ENCODE results near the gene GLYATL1B.
"Not testable (repeated sequence)": the region's sequence is repeated elsewhere in the genome, so short reads cannot be mapped to it uniquely, and the experiment has no call there.

Gene GLYATL1B, protein sequence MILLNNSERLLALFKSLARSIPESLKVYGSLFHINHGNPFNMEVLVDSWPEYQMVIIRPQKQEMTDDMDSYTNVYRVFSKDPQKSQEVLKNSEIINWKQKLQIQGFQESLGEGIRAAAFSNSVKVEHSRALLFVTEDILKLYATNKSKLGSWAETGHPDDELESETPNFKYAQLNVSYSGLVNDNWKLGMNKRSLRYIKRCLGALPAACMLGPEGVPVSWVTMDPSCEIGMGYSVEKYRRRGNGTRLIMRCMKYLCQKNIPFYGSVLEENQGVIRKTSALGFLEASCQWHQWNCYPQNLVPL

DNA sequence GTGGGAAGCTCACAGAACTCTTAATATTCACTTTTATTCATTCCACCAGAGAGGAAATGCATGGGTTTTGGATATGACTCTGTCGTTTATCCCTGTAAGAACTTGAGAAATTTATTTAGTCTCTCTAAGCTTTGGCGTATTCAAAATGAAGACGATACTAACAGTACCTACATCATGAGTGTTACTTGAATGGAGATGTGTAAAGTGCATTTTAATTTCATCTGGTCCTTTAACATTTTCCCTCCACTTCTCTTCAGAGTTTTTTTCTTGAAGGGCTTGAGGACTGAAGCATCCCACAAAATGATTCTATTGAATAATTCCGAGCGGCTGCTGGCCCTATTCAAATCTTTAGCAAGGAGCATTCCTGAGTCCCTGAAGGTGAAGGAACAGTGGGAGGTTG lies at the start of gene GLYATL1B:
Gene GLYATL1B (plus strand): TSS at position 301 of the 400 bp plus-strand sequence. CDS start 0 bp downstream, at position 301.
- not testable (repeated sequence) for DNase-seq

DNA sequence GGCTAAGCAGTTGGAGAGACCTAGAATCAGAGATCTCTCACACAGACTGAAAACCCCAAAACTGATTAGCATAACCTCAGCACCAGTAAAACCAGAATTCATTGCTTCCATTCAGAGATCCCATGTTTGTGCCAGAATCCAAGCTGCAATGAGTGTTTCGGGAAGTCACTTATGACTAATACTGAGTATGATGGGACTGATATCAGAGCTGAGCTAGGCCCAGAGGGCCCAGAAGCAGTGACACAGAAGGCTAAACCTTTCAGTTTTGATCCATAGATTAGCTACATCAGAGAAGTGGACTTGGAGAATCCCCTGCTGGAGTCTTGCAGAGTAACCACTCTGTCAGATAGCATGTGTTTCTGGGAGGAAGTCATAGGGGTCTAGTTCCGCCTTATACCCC lies 49.6 kb upstream of the GLYATL1B start:
- not testable (repeated sequence) for DNase-seq

DNA sequence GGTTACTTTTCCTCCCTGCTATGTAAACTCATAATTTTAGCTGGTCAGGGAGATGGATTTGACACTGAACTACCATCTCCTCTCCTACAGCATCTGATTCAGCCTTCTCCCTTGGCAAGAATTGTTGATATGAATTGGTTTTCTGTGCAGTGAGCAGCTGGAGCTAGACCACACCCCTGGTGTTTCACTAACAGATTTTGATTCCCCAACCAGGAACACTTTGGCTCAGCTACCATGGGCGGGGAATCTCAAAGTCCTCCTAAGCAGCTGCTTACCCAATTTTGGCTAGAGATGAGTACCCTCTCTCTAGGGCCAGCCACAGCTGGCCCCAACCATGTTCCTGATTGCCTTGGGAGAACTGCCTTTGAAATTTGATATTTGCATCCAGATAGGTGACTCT lies 48.7 kb upstream of the GLYATL1B start:
- DNase-seq: not testable (repeated sequence)

DNA sequence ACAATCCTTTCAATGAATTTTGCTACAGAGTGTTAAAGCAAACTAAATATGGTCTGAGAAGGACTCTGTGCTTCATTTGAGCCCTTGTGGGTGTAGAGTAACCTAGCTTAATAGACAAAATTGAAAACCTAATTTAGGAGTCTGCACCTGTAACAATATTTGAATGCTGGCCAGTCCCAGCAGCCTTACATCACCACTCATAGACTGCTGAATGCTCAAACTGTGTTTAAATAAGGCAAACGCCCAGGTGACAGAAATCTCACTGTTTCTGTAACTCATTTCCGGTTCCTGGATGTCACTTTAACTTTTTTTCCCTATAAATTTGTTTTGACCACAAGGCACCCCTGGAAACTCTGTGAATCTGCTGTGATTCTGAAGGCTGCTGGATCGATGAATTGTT lies 45.5 kb upstream of the GLYATL1B start:
- peak; percentile 20 for DNase-seq

DNA sequence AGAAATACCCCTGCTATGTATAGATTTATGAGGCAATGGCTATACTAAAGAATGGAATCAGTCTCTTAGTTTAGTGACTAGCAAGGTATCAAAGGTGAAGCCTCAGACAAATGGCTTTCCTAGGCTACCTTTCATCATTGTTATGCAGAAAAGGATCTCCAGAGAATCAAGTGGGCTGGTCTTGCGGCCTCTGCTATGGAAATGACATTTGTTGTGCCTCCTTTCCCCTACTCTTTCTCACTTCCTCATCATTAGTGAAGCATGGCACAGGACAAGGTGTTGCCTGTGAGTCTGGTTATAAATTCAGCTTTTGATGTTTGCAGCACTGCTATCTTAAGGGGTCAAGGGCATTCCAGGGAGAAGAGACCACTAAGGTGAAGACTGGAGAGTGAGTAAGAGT lies 34.7 kb upstream of the GLYATL1B start:
- DNase-seq: not testable (repeated sequence)

DNA sequence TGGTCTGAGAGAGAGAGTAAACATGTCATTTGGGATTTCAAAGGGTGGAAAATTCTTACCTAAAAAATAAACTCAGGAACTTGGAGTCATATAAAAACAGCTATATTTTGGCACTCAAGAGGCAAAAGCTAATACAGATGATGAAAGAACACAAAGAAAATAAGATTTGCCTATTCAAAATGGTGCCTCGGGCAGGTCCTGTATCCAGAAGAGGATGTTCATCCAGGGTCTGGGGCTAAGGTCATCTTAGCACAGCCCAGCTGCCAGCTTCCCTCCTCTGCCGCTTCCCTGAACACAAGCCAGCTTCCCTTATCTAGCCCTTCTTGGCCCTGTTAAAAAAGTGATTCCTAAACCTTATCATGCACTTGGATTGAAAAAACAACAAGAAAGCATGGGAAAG lies 33.8 kb upstream of the GLYATL1B start:
- DNase-seq: not testable (repeated sequence)

DNA sequence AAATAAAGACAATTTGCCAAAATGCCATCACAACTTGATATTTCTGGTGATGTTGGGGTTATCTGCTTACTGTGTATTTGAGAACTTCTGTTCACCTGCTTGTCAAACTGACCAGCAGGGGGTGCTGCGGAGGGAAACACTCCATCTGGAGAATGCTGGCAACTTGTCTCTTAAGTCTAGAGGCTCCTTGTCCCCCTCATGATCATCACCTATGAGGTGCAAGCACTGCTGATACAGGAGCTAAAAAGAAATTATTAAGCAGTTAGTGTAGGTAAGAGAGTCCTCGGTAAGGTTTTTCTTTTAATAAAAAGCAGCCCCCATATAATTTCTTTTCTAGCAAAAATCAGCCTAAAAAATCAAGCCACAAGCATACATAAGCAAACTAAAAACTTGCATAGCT lies 32.7 kb upstream of the GLYATL1B start:
- peak; percentile 3 for DNase-seq

DNA sequence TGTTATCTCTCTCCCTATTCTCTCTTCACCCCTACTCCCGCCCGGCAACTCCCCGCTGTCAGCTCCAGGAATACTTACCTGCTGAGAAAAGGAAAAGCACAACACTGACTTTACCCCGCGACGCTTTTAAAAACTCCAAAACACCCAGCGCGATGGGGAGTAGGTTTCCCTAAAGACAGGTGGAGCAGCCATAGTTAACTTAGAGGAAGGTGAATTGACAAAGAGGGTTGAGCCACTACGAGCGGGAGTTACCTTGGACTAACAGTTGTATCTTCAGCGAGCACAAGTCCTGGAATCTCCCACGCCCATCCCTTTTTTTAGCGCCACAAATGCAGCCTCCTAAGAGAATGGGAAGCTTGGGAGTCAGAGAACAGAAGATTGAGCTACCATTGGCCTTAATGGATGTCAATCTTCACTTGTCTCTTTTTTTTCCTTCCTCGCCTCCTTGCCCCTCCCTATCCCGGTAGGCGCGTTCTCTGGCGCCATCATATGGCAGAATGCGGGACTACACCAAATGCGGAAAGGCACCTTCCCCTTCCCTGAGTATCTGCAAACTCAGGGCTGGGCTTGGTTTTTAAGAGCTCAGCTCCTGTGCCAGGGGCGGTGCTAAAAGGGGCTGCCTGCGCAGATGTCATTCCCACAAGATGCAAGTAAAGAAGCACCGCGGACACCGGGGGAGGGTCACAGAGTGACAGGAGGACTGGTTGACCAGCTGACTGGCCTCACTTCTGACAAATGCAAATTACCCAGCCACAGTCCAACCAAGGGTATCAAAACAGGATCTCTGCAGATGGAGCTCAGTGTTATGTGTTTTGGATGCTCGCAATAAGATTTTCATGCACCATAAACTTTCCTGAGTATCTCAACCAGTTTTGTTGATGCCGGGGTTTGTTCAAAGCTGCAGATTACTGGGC lies 27.7 kb upstream of the GLYATL1B start:
- peak; percentile 88 for DNase-seq

DNA sequence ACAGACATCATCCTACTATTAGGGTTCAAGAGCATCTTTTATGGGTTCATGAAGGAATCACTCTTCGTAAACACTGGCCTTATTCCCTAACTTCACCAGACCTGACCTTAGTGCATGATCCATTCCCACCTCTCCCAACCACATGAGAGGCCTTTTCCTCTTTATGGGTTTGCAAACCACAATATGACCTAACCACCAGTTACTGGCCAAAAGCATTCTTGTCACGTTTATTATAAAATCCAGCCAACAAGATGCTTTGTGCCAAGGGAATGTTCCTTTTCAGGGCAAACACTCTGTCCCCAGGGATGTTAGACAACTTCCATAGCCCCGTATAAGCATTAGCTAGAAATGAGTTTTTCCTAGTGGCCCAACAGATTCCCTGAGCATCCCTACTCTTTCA lies 26.0 kb upstream of the GLYATL1B start:
- not testable (repeated sequence) for DNase-seq

DNA sequence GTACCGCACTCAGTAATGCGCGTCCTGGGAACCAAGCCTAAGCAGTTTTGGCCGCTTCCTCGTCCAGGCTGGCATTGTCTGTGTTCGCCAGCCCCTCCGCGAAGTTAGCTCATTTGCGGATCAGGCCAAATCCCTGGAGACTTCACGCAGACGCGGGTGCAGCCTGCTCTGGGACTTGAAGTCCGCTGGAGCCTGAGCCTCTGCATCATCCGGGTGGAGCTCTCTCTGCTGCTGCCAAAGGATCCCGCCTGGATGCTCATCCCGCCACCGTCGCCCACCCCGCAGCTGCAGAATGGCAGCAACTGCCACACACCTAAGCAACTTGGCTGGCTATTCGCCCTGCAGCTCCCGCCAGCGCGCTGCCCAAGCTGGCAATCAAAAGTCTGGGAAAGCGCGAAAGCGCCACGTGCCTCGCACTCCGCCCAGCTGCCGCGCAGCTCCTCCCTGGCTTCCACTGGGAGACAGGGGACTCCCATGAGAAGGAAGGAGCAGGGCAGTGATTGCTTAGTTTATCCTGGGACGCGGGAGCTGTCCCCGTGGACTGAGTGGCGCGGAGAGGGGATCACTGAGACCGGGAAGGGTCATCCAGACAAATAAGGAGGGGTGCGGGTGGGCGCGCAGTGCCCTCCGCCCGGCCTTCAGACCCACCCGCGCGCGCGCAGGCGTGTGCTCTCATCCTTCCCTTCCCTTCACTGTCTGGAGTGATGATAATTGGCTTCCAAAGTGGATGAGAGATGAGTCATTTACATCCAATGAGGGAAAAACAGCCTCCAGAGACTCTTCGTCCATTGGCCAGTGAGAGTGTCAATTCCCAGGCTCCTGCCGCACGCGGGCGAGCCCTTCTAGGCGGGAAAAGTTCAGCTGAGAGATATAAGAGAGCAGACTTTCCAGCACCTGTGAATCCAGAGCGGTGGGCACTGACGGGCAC lies 23.2 kb upstream of the GLYATL1B start:
- no peak for DNase-seq

DNA sequence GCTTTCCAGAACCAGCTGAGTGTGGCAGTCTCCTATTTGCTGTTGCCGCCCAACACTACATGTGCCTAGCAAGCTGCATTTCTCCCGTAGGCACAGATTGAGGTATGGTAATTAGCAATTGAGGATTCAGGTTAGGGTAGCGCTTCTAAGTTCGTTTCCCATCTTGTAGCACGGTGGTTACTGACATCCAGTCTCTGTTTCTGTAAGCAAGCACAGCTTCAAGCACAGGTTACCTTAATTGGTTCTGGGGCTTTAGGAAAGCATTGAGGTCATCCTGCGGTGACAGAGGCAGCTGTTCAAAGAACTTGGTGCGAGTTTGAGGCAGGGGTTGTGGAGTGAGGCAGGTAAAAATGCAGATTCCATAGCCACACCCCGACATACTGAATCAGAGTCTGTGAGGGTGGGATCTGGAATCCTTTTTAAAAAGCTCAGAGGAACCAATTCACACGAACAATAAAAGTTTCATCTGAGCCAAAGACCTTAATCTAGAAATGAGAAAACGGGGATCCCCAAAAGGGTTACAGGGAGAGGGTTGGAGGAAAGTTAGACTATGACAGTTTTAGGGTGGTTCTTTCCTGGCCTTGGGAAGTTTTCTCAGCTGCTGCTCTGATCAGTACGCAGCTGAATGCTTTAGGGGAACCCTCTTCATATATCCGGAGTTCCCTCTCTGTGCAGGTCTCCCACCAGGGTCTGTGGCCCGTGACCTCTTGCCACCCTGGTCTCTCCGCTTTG lies 21.9 kb upstream of the GLYATL1B start:
- DNase-seq: not testable (repeated sequence)

DNA sequence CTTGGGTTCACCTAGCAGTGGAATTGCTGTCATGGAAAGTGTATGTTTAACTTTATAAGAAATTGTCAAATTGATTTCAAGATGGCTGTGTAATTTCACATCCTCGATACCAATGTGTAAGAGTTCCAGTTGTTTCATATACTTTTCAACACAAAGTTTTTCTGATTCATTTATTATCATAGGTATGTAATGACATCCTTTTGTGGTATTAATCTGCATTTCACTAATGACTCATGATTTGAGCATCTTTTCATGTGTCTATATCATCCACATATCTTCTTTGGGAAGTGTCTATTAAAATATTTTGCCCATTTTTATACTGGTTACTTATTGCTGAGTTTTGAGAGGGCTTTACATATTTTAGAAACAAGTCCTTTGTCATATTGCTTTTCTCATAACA lies 17.0 kb upstream of the GLYATL1B start:
- DNase-seq: no peak

DNA sequence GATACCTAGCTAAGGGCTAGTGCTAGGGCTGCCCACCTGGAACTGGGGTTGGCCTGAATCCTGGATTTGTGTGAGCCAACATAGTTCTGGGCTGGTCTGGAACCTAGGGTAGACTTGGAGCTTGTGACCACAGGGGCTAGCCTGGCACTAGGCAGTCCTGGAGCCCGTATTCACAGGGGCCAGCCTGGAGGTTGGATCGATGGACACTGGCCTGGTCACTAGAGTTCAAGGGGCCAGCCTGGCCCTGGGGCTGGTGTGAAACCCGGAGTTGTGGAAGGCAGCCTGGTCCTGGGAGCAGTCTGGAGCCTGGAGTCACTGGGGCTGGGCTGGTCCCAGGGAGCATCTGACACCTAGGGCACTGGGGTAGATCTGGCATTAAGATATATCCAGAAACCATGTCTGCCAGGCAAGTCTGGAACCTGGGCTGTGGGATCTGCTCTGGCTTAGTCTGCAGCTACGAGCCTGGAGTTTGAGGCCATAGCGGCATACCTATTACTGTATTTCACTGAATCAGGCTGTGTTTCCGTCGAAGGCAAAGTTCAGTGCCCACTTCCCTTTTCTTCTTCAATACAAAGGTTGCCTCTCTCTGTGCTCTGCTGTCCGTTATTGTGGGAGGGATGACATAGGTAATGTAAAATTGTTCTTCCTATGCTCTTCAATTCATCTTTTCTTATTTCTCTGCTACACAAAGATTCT lies 9.1 kb upstream of the GLYATL1B start:
- no peak for DNase-seq

DNA sequence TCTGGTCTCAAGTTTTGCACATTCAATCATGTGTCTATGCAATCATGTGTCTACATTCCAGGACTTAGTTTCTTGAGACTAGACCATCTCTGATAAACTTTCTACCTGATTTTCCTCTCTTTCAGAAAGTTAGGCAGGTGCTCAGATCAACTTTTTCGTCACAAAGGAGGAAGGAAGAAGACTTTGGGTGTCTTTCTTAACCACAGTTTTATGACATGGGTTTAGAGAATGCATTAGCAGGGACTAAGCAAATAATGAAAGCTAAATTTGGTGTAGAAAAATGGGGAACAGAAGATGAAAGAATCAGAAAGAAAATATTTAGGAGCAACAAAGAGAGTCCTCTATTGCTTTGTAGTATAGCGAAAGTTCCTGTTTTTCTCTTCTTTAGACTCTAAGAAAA lies 7.7 kb upstream of the GLYATL1B start:
- no peak for DNase-seq

DNA sequence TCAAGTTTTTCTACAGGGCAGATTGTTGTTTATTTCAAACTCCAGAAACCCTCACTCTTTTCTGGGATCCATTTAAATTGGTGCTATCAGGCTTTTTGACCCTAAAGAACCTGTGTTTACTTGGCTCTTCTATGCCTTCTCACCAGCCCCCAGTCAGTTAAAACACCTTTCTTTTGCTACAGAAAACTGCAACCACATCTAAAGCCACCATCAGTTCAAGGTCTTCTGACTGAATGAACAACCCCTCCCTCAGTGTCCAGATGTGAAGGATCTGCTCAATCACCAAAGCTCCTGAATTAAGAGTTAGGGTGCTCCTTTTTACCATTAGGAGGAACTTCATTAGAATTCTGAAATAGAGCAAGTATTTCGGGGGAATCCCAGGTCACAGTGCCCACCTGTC lies 7.0 kb upstream of the GLYATL1B start:
- DNase-seq: no peak

DNA sequence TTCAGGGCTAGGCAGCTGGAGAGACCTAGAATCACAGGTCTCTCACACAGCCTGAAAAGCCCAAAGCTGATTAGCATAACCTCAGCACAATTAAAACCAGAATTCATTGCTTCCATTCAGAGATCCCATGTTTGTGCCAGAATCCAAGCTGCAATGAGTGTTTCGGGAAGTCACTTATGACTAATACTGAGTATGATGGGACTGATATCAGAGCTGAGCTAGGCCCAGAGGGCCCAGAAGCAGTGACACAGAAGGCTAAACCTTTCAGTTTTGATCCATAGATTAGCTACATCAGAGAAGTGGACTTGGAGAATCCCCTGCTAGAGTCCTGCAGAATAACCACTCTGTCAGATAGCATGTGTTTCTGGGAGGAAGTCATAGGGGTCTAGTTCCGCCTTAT lies 5.7 kb upstream of the GLYATL1B start:
- DNase-seq: not testable (repeated sequence)

DNA sequence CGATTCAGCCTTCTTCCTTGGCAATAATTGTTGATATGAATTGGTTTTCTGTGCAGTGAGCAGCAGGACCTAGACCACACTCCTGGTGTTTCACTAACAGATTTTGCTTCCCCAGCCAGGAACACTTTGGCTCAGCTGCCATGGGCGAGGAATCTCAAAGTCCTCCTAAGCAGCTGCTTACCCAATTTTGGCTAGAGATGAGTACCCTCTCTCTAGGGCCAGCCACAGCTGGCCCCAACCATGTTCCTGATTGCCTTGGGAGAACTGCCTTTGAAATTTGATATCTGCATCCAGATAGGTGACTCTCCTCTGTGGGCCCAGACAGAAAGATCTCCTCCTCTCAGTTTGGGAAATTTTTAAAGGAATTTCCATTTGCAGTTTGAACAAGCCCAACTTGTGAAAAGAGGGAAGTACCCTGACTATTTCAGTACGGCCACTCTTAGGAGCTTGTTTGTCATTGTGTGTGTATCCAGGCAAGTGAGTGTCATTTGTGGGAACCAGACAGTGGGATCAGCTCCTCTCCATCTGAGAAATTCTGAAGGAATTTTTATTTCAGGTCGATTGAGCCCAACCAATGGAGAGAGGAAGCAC lies 4.6 kb upstream of the GLYATL1B start:
- not testable (repeated sequence) for DNase-seq

DNA sequence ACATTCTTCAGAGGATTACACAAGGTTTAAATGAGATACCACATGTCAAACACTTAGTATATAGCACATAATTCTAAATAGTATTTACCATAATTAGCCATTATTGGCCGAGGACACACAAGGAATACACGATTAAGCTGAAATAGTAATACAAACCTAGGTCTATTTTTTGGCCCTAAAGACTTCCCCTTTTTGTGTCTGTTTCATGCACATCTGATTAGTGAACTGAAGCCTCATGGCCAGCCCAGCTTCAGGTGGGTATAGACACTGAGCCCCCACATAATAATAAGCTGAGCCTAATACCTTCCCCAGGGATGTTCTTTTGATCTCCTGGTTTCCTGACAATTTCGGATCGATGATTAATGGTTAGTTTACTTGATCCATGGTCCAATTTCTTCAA lies 2.1 kb downstream of the GLYATL1B start:
- no peak for DNase-seq

DNA sequence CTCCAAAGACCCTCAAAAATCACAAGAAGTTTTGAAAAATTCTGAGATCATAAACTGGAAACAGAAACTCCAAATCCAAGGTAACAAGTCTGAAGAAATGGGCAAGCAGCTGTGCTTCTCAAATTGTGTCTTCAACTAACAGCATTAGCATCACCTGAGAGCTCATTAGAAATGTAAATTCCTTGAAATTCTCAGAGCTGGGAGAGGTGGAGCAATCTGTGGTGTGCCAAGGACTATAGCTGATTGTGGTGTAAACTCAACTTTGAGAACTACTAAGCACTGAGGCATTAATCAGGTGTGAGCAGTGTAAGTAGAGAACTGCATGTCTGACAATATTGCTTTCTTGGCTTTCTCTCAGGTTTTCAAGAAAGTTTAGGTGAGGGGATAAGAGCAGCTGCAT lies 7.5 kb downstream of the GLYATL1B start:
- DNase-seq: not testable (repeated sequence)

DNA sequence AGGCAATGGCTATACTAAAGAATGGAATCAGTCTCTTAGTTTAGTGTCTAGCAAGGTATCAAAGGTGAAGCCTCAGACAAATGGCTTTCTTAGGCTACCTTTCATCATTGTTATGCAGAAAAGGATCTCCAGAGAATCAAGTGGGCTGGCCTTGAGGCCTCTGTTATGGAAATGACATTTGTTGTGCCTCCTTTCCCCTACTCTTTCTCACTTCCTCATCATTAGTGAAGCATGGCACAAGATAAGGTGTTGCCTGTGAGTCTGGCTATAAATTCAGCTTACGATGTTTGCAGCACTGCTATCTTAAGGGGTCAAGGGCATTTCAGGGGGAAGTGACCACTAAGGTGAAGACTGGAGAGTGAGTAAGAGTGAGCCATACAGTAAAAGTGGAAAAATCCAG lies 9.1 kb downstream of the GLYATL1B start:
- not testable (repeated sequence) for DNase-seq

DNA sequence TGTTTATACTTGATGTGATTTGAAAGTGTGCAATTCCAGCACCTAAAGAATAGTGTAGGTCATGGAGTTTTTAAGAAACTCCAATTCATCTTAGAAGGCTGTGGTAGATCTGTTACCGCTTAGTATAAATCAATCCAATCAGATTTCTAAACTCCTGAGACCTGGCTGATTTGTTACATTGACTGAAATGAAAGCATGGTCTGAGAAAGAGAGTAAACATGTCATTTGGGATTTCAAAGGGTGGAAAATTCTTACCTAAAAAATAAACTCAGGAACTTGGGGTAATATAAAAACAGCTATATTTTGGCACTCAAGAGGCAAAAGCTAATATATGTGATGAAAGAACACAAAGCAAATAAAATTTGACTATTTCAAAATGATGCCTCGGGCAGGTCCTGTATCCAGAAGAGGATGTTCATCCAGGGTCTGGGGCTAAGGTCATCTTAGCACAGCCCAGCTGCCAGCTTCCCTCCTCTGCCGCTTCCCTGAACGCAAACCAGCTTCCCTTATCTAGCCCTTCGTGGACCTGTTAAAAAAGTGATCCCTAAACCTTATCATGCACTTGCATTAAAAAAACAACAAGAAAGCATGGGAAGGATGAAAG lies 10.0 kb downstream of the GLYATL1B start:
- DNase-seq: not testable (repeated sequence)

All from NCI-H1092 (cell line).